GM20000 (cell line): ENCODE results near the gene GPR155.
A peak's percentile ranks its signal among the peaks of the same experiment; 100 is the strongest.
"Not testable (repeated sequence)": the region's sequence is repeated elsewhere in the genome, so short reads cannot be mapped to it uniquely, and the experiment has no call there.

ENCODE experiments used
- DNase-seq: peaks from one replicate; pipeline ENCODE4 v3.0.0; 2012; ENCODE audit warnings: low spot score
- CTCF ChIP-seq: IDR thresholded peaks from 2 replicates; pipeline ENCODE4 v1.5.1; 2012; ENCODE audit warnings: mild to moderate bottlenecking, control low read depth; ENCODE audit errors: extremely low read depth, missing control alignments

Gene GPR155

GRCh38 chr2:174499371-174499770, 12.5 kb upstream of the GPR155 start:
- DNase-seq: no peak
- TF ChIP-seq CTCF: no peak

GRCh38 chr2:174495365-174496012, 8.7 kb upstream of the GPR155 start:
- no peak for DNase-seq
- TF ChIP-seq CTCF: no peak

- TF ChIP-seq CTCF: no peak
- no peak for DNase-seq
Measured at GRCh38 chr2:174493549-174494331, 6.9 kb upstream of the GPR155 start.

- peak; percentile 77 for DNase-seq
- TF ChIP-seq CTCF: no peak
Measured at GRCh38 chr2:174492963-174493431, 6.2 kb upstream of the GPR155 start.

- no peak for DNase-seq
- no peak for TF ChIP-seq CTCF
Measured at GRCh38 chr2:174491947-174492346, 5.1 kb upstream of the GPR155 start.

GRCh38 chr2:174490051-174490450, 3.2 kb upstream of the GPR155 start:
- TF ChIP-seq CTCF: no peak

GRCh38 chr2:174489520-174489919, 2.7 kb upstream of the GPR155 start:
- DNase-seq: not testable (repeated sequence)

More at GRCh38 chr2:174490051-174490450, 3.2 kb upstream of the GPR155 start:
- DNase-seq: no peak

GRCh38 chr2:174487820-174488162, 962 bp upstream of the GPR155 start:
- TF ChIP-seq CTCF: no peak
- no peak for DNase-seq
